HepG2 (cell line): ENCODE measurements around the gene RB1. TPM values are rescaled to one million over a fixed set of nuclear protein-coding genes. Genes with fewer than 3 reads are reported as not detected.

Experiments used
- ARID5B ChIP-seq: IDR thresholded peaks from 2 replicates; pipeline ENCODE4 v1.4.0; 2020; ENCODE audit warnings: mild to moderate bottlenecking, missing genetic modification reagents
- HNF1A ChIP-seq, 2 experiments: sonication (generic) in 1 of 2; formaldehyde crosslinking in 1 of 2; IDR thresholded peaks; 2 replicates each; pipeline versions ENCODE4 v1.4.0 to v1.6.1; 2016 to 2020; ENCODE audit warnings: borderline replicate concordance in 1 of 2, low read depth in 1 of 2, mild to moderate bottlenecking in 1 of 2, missing genetic modification reagents in 1 of 2
- HNF4G ChIP-seq, 2 experiments: sonication (generic) in 1 of 2; formaldehyde crosslinking in 1 of 2; IDR thresholded peaks; 2 replicates each; pipeline versions ENCODE4 v1.4.0 to v1.6.1; 2011 to 2020; ENCODE audit warnings: borderline replicate concordance in 2 of 2, low read depth in 2 of 2, mild to moderate bottlenecking in 2 of 2, low read length in 1 of 2, missing genetic modification reagents in 1 of 2, moderate library complexity in 1 of 2
- HOMEZ ChIP-seq: IDR thresholded peaks from 2 replicates; pipeline ENCODE4 v1.6.1; 2016; ENCODE audit warnings: low read depth
- ZBTB46 ChIP-seq: sonication (generic); formaldehyde crosslinking; IDR thresholded peaks from 2 replicates; pipeline ENCODE4 v1.4.0; 2020; ENCODE audit warnings: mild to moderate bottlenecking, missing genetic modification reagents, borderline replicate concordance
- ZNF331 ChIP-seq: sonication (generic); formaldehyde crosslinking; IDR thresholded peaks from 2 replicates; pipeline ENCODE4 v1.4.0; 2020; ENCODE audit warnings: missing genetic modification reagents
- polyA plus RNA-seq, 8 experiments: library from polyadenylated mRNA; depleted of rRNA in 3 of 8; stranded (reverse) in 7 of 8; unstranded in 1 of 8; fragments of >200 nt; fragmentation: Illumina TruSeq in 4 of 8; extraction: Trizol in 4 of 8; gene quantifications; 2 replicates each; pipeline versions ENCODE4 v1.2.1 to v1.2.3, GENCODE V29; 2011 to 2016; ENCODE audit warnings: low read depth in 4 of 8, missing spikeins in 1 of 8, mixed read lengths in 1 of 8; ENCODE audit not compliant: insufficient read depth in 1 of 8
- total RNA-seq, 5 experiments: library from RNA; depleted of rRNA; stranded (reverse); fragments of >200 nt; fragmentation: Illumina TruSeq; extraction: Trizol; gene quantifications; 2 replicates each; pipeline ENCODE4 v1.2.3, GENCODE V29; 2016; ENCODE audit warnings: low read depth in 1 of 5
- TF ChIP-seq, protein P1 (sequence below): sonication (generic); formaldehyde crosslinking; IDR thresholded peaks from 2 replicates; pipeline ENCODE4 v1.4.0; 2020; ENCODE audit warnings: missing genetic modification reagents; ENCODE audit errors: not compliant biosample characterization
- TF ChIP-seq, protein P2 (sequence below): sonication (generic); formaldehyde crosslinking; IDR thresholded peaks from 2 replicates; pipeline ENCODE4 v1.5.0; 2020; ENCODE audit warnings: missing genetic modification reagents

Gene RB1
- total and polyA plus RNA-seq, 2 of the 13 experiments (the other 11 are each of a cell fraction or from before 2014, with no cell fraction given), result 15.6 to 23.7 TPM

GRCh38 chr13:48292650-48293049 is 10.9 kb upstream of the RB1 start (continued):
- TF ChIP-seq HNF1A (IDR thresholded peaks at IDR 0.05; ENCODE audit: low read depth) (no peak), HNF1A (CRISPR knock-in tag; IDR thresholded peaks at IDR 0.05; ENCODE audit: borderline replicate concordance) (peak; percentile 30; the same call in 1 of the 2 replicates), ZNF331 (peak; percentile 46; the same call in 1 of the 2 replicates), HOMEZ (peak; percentile 34; the same call in 1 of the 2 replicates), HNF4G (IDR thresholded peaks at IDR 0.05; ENCODE audit: borderline replicate concordance, low read depth, low read length) (peak; percentile 54; the same call in 1 of the 2 replicates), HNF4G (CRISPR knock-in tag; IDR thresholded peaks at IDR 0.05; ENCODE audit: borderline replicate concordance, low read depth) (no peak), ARID5B (peak; percentile 82), ZBTB46 (CRISPR knock-in tag) (no peak)
- TF ChIP-seq, protein P1, sequence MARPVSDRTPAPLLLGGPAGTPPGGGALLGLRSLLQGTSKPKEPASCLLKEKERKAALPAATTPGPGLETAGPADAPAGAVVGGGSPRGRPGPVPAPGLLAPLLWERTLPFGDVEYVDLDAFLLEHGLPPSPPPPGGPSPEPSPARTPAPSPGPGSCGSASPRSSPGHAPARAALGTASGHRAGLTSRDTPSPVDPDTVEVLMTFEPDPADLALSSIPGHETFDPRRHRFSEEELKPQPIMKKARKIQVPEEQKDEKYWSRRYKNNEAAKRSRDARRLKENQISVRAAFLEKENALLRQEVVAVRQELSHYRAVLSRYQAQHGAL (CRISPR knock-in tag), result peak; percentile 33
- TF ChIP-seq, protein P2, sequence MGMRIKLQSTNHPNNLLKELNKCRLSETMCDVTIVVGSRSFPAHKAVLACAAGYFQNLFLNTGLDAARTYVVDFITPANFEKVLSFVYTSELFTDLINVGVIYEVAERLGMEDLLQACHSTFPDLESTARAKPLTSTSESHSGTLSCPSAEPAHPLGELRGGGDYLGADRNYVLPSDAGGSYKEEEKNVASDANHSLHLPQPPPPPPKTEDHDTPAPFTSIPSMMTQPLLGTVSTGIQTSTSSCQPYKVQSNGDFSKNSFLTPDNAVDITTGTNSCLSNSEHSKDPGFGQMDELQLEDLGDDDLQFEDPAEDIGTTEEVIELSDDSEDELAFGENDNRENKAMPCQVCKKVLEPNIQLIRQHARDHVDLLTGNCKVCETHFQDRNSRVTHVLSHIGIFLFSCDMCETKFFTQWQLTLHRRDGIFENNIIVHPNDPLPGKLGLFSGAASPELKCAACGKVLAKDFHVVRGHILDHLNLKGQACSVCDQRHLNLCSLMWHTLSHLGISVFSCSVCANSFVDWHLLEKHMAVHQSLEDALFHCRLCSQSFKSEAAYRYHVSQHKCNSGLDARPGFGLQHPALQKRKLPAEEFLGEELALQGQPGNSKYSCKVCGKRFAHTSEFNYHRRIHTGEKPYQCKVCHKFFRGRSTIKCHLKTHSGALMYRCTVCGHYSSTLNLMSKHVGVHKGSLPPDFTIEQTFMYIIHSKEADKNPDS (CRISPR knock-in tag), result peak; percentile 56; the same call in 1 of the 2 replicates
